HG03108 (cell line): ENCODE results near the gene CR1.
A peak's percentile ranks its signal among the peaks of the same experiment; 100 is the strongest.
"Not testable (repeated sequence)": the region's sequence is repeated elsewhere in the genome, so short reads cannot be mapped to it uniquely, and the experiment has no call there.

Source experiments
- ATAC-seq: cut with Tn5 transposase; IDR thresholded peaks from one replicate; pipeline ENCODE4 v1.9.1; 2021; ENCODE audit warnings: moderate library complexity; ENCODE audit not compliant: unreplicated experiment

CR1 gene

GRCh38 chr1:207669528-207670009, 173.6 kb downstream of the CR1 start:
- no peak for ATAC-seq

GRCh38 chr1:207670192-207670591, 174.2 kb downstream of the CR1 start:
- peak; percentile 67 for ATAC-seq

GRCh38 chr1:207670997-207671396, 175.0 kb downstream of the CR1 start:
- ATAC-seq = no peak

GRCh38 chr1:207672522-207673130, 176.7 kb downstream of the CR1 start:
- no peak for ATAC-seq

- ATAC-seq = no peak
Measured at GRCh38 chr1:207673399-207673798, 177.4 kb downstream of the CR1 start.

- ATAC-seq = no peak
Measured at GRCh38 chr1:207676153-207676552, 180.2 kb downstream of the CR1 start.

- not testable (repeated sequence) for ATAC-seq
Measured at GRCh38 chr1:207680590-207681388, 184.8 kb downstream of the CR1 start.

GRCh38 chr1:207682872-207683434, 187.0 kb downstream of the CR1 start:
- not testable (repeated sequence) for ATAC-seq

- ATAC-seq = not testable (repeated sequence)
Measured at GRCh38 chr1:207690551-207690950, 194.6 kb downstream of the CR1 start.

GRCh38 chr1:207691010-207691409, 195.1 kb downstream of the CR1 start:
- ATAC-seq = no peak
